Regular cardiac myocyte (primary cell): ENCODE data around the gene ABCC12. TPM values are rescaled to one million over a fixed set of nuclear protein-coding genes. Genes with fewer than 3 reads are reported as not detected.

Experiments used
- total RNA-seq: library from RNA; depleted of rRNA; stranded (reverse); fragments of >200 nt; gene quantifications from 2 replicates; pipeline ENCODE4 v1.2.3, GENCODE V29; 2014

The ABCC12 gene
- 0.19 and 0.56 TPM in 2 replicates for total RNA-seq

DNA sequence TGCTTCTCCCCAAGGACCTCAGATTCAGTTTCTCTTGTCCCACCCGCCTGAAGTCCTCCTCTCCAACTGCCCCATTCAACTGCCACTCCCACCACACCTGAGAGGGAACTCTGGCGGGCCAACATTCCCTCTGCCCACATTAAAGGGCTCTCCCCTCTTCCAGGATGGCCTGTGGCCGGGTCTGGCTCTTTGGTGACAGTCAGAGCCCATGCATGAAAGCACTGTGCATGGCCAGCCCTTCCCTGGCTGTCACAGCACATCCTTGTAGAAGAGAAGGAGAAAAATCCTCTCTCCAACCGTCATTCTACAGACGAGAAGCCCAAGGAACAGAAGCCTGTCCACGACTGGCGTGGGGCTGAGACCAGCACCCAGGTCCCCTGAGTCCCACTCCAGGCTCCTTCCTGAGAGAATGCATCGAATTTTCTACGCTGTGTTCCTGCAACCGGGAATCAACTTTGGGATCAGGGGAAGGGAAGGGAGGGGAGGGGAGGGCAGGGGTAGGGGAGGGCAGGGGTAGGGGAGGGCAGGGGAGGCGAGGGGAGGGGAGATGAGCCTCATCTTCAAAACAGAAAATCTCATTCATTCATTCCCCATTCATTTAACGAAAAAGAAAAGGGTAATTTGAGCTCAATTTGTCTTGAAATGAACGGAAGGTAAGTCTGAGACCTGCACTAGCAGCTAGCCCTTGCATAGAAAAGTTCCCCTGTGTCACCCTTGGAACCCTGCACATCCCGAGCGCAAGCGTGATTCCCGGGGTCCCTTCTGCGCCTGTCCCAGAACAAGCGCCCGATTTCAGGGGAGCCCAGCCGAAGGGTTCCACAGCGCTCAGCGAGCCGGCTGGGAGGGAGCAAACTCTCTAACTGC is at the start of gene ABCC12:
Gene ABCC12 (minus strand): TSS at position 68 of the 864 bp plus-strand sequence. CDS start 9,569 bp downstream, outside the sequence.

Other genes starting within 250 kb of the ABCC12 start
- 54.4 and 58.3 TPM in 2 replicates for gene LONP2, start 88.3 kb upstream of the ABCC12 start, total RNA-seq
- 0.38 and 0.56 TPM in 2 replicates for gene ABCC11, start 91.5 kb upstream of the ABCC12 start, total RNA-seq
- gene SIAH1, start 229.4 kb upstream of the ABCC12 start, total RNA-seq: 23.0 and 29.9 TPM in 2 replicates